Stomach (tissue), 19 donors: ENCODE measurements around the gene IER5. TPM values are rescaled to one million over a fixed set of nuclear protein-coding genes. Genes with fewer than 3 reads are reported as not detected.

Source experiments
- DNase-seq, 2 donors: peaks; one replicate each; pipeline versions ENCODE4 v3.0.0 to v3.0.0-alpha.2; 2013 to 2019
- H3K27ac ChIP-seq, 5 donors: fragments of 200-600 bp in 4 of 5; sonication (generic) in 4 of 5; one replicate each; pipeline ENCODE4 v1.5.1; 2013 to 2019; ENCODE audit warnings: mild to moderate bottlenecking in 1 of 5, moderate library complexity in 1 of 5
- H3K27me3 ChIP-seq, 3 donors: fragments of 200-600 bp; sonication (generic); one replicate each; pipeline ENCODE4 v1.5.1; 2017 to 2019; ENCODE audit warnings: mixed run types in 1 of 3
- H3K36me3 ChIP-seq, 4 donors: fragments of 200-600 bp; sonication (generic); 1 replicate in 3 of 4; 2 replicates in 1 of 4; pipeline ENCODE4 v1.5.1; 2016 to 2019
- H3K4me1 ChIP-seq, 4 donors: fragments of 200-600 bp; sonication (generic); one replicate each; pipeline ENCODE4 v1.5.1; 2016 to 2019
- H3K4me3 ChIP-seq, 4 donors: fragments of 200-600 bp; sonication (generic) in 3 of 4; one replicate each; pipeline ENCODE4 v1.5.1; 2016 to 2019; ENCODE audit warnings: mild to moderate bottlenecking in 1 of 4
- H3K9me3 ChIP-seq, 4 donors: fragments of 200-600 bp; sonication (generic); one replicate each; pipeline ENCODE4 v1.5.1; 2016 to 2019
- CTCF ChIP-seq, 7 experiments: fragments of 450-650 bp in 4 of 7; fragments of 200-600 bp in 3 of 7; sonication (generic) in 3 of 7; IDR thresholded peaks; one replicate each; pipeline ENCODE4 v1.5.1; 2016 to 2019; ENCODE audit warnings: antibody characterized with exemption in 7 of 7, control low read depth in 2 of 7, mild to moderate bottlenecking in 1 of 7
- EP300 ChIP-seq: sonication (generic); formaldehyde crosslinking; IDR thresholded peaks from one replicate; pipeline ENCODE4 v1.6.1; 2017; ENCODE audit warnings: antibody characterized with exemption
- POLR2A ChIP-seq, 4 donors: fragments of 450-650 bp; IDR thresholded peaks; one replicate each; pipeline ENCODE4 v1.6.1; 2016; ENCODE audit warnings: antibody characterized with exemption in 4 of 4, control low read depth in 2 of 4, mild to moderate bottlenecking in 1 of 4, moderate library complexity in 1 of 4
- POLR2AphosphoS5 ChIP-seq, 3 donors: sonication (generic); formaldehyde crosslinking; IDR thresholded peaks; one replicate each; pipeline ENCODE4 v1.6.1; 2016; ENCODE audit warnings: antibody characterized with exemption in 3 of 3
- WGBS, 5 donors: extraction: QIAGEN DNeasy Blood & Tissue Kit in 3 of 5; methylation state at CpG; one replicate each; pipeline versions ENCODE4 v1.1.5 to v1.1.7; 2013 to 2018; 5-methylcytosine and 5-hydroxymethylcytosine counted together
- intact Hi-C: fragments of 100-400 bp; cut with DNase I; formaldehyde crosslinking; loops from one replicate; pipeline ENCODE4 v1.15.1; 2023; ENCODE audit warnings: low total_unique reads
- long read RNA-seq, 10 donors: transcript quantifications; one replicate each; lab custom pipeline, GENCODE V29; 2026
- polyA plus RNA-seq, 3 donors: library from polyadenylated mRNA; stranded (reverse); fragments of 200-250 nt; gene quantifications; one replicate each; pipeline ENCODE4 v1.2.3, GENCODE V29; 2013
- total RNA-seq, 5 donors: library from RNA; depleted of rRNA; stranded (reverse); fragments of >200 nt; gene quantifications; one replicate each; pipeline versions ENCODE4 v1.1.0 to v1.2.3, GENCODE V29; 2014 to 2016
- donor health status: healthy with polysubstance abuse.
- donor health status: Bipolar disorder and iron deficiency.
- donor health status: healthy.

IER5 gene
- total RNA-seq (10 to 100 TPM in 3 of 5 donors, 1 to 10 TPM in 2; 1.2 to 33.3 (median 13.6) TPM), polyA plus RNA-seq (10 to 100 TPM in 1 of 3 donors, 1 to 10 TPM in 2; 4.3 to 10.4 (median 6.4) TPM)
- long read RNA-seq, donor 1, full-length matches to known transcripts, result 10 of 10 reads
- long read RNA-seq, donor 1, partial matches to known transcripts, result 0 of 10 reads
- long read RNA-seq, donor 1, other reads (novel, unspliced or antisense), result 0 of 10 reads
- long read RNA-seq, donor 2, full-length matches to known transcripts, result 5 of 5 reads
- long read RNA-seq, donor 2, partial matches to known transcripts, result 0 of 5 reads
- long read RNA-seq, donor 2, other reads (novel, unspliced or antisense), result 0 of 5 reads
- long read RNA-seq, donor 3, result 0 reads
- long read RNA-seq, donor 4, result 0 reads
- long read RNA-seq, donor 5, full-length matches to known transcripts, result 17 of 17 reads
- long read RNA-seq, donor 5, partial matches to known transcripts, result 0 of 17 reads
- long read RNA-seq, donor 5, other reads (novel, unspliced or antisense), result 0 of 17 reads
- long read RNA-seq, donor 6, result 0 reads
- long read RNA-seq, donor 7, full-length matches to known transcripts, result 11 of 11 reads
- long read RNA-seq, donor 7, partial matches to known transcripts, result 0 of 11 reads
- long read RNA-seq, donor 7, other reads (novel, unspliced or antisense), result 0 of 11 reads
- long read RNA-seq, donor 8, full-length matches to known transcripts, result 6 of 6 reads
- long read RNA-seq, donor 8, partial matches to known transcripts, result 0 of 6 reads
- long read RNA-seq, donor 8, other reads (novel, unspliced or antisense), result 0 of 6 reads
- long read RNA-seq, donor 9, full-length matches to known transcripts, result 8 of 8 reads
- long read RNA-seq, donor 9, partial matches to known transcripts, result 0 of 8 reads
- long read RNA-seq, donor 9, other reads (novel, unspliced or antisense), result 0 of 8 reads
- long read RNA-seq, donor 10, full-length matches to known transcripts, result 9 of 9 reads
- long read RNA-seq, donor 10, partial matches to known transcripts, result 0 of 9 reads
- long read RNA-seq, donor 10, other reads (novel, unspliced or antisense), result 0 of 9 reads

- 3 to 8% (median 4%) methylated on average over 35 to 76 of the region's 76 CpGs for WGBS, 5 donors
- peak within 1 kb of the TSS; percentile 69 to 94 (median 75) for H3K4me3 ChIP-seq
- TF ChIP-seq EP300 (no peak), POLR2AphosphoS5 (IDR thresholded peaks at IDR 0.05) (peak; percentile 98 to 100 (median 100)), POLR2A (IDR thresholded peaks at IDR 0.05) (peak in 2 of 4 donors; percentile 98)
- H3K27me3 ChIP-seq, result no peaks in the 10 kb centered on the region
- peak within 1 kb of the TSS; percentile 87 to 97 (median 92) for H3K27ac ChIP-seq
- H3K36me3 ChIP-seq, result no peaks in the 10 kb centered on the region
- H3K4me1 ChIP-seq, result peaks cover 6 to 50% (median 42%) of the 10 kb centered on the region in 4 donors
- intact Hi-C loops, result no loop called here
- no peaks in the 10 kb centered on the region for H3K9me3 ChIP-seq
- DNase-seq, result peak; percentile 97 to 98
Observed at GRCh38 chr1:181088079-181089016, at the start of gene IER5. Gene IER5, plus strand, starts transcription at chr1:181088700. Its CDS starts 203 bp downstream, at chr1:181088903.

- intact Hi-C loops, result no loop called here
- WGBS, 5 donors, result 65 to 87% (median 78%) methylated on average over 3 of the region's 3 CpGs
- Histone ChIP-seq H3K4me3 (no peak overlapping the region), H3K27ac (no peak overlapping the region), H3K27me3 (no peaks in the 10 kb centered on the region), H3K4me1 (peaks cover 13 to 74% (median 31%) of the 10 kb centered on the region in 4 donors), H3K9me3 (no peaks in the 10 kb centered on the region), H3K36me3 (peaks cover 0 to 14% (median under 1%) of the 10 kb centered on the region in 4 donors)
- TF ChIP-seq POLR2A (IDR thresholded peaks at IDR 0.05) (no peak), CTCF (IDR thresholded peaks at IDR 0.05) (no peak), POLR2AphosphoS5 (IDR thresholded peaks at IDR 0.05) (no peak), EP300 (no peak)
- no peak for DNase-seq
Observed at GRCh38 chr1:181040284-181040865, 48.1 kb upstream of the IER5 start.

- intact Hi-C loops, result no loop called here
Observed at GRCh38 chr1:181043025-181043888, 45.2 kb upstream of the IER5 start.

More at GRCh38 chr1:181043025-181043888, 45.2 kb upstream of the IER5 start:
- Histone ChIP-seq H3K27ac (peak overlapping the region in 1 of 5 donors; percentile 7), H3K4me3 (no peak overlapping the region), H3K9me3 (no peaks in the 10 kb centered on the region), H3K27me3 (no peaks in the 10 kb centered on the region), H3K4me1 (peaks cover 0 to 50% (median 18%) of the 10 kb centered on the region in 4 donors), H3K36me3 (peaks cover 0 to 26% (median 14%) of the 10 kb centered on the region in 4 donors)
- no peak for TF ChIP-seq EP300
- no peak for TF ChIP-seq CTCF (IDR thresholded peaks at IDR 0.05)
- DNase-seq, result peak in 1 of 2 donors; percentile 51
- WGBS, 5 donors, result 46 to 89% (median 64%) methylated on average over 5 of the region's 5 CpGs
